IPS-NIHi7 (cell line): ENCODE results near the gene INPP5B.
"Not testable (repeated sequence)": the region's sequence is repeated elsewhere in the genome, so short reads cannot be mapped to it uniquely, and the experiment has no call there.

ENCODE experiments used
- DNase-seq: peaks from one replicate; pipeline ENCODE4 v3.0.0; 2012; ENCODE audit warnings: mixed read lengths; ENCODE audit errors: extremely low spot score

Gene INPP5B

GRCh38 chr1:37946703-37947360, at the start of gene INPP5B:
INPP5B (minus strand) TSS chr1:37947053; CDS start chr1:37946308, 745 bp downstream.
- peak; percentile 97 for DNase-seq

- peak; percentile 66 for DNase-seq
Observed at GRCh38 chr1:37995751-37996345, 49.0 kb upstream of the INPP5B start.

- DNase-seq: no peak
Observed at GRCh38 chr1:37994886-37995566, 48.2 kb upstream of the INPP5B start.

- peak; percentile 43 for DNase-seq
Observed at GRCh38 chr1:37989361-37989930, 42.6 kb upstream of the INPP5B start.

- DNase-seq: no peak
Observed at GRCh38 chr1:37987679-37988078, 40.8 kb upstream of the INPP5B start.

GRCh38 chr1:37983546-37983945, 36.7 kb upstream of the INPP5B start:
- DNase-seq: no peak

GRCh38 chr1:37978541-37978940, 31.7 kb upstream of the INPP5B start:
- no peak for DNase-seq

- DNase-seq: peak; percentile 64
Observed at GRCh38 chr1:37975083-37975482, 28.2 kb upstream of the INPP5B start.

GRCh38 chr1:37974567-37974966, 27.7 kb upstream of the INPP5B start:
- DNase-seq: no peak

GRCh38 chr1:37973684-37974083, 26.8 kb upstream of the INPP5B start:
- DNase-seq: not testable (repeated sequence)

GRCh38 chr1:37965301-37965700, 18.4 kb upstream of the INPP5B start:
- DNase-seq: no peak

- DNase-seq: not testable (repeated sequence)
Observed at GRCh38 chr1:37964106-37964505, 17.3 kb upstream of the INPP5B start.

GRCh38 chr1:37958690-37959089, 11.8 kb upstream of the INPP5B start:
- no peak for DNase-seq

- DNase-seq: no peak
Observed at GRCh38 chr1:37955685-37956084, 8.8 kb upstream of the INPP5B start.

- no peak for DNase-seq
Observed at GRCh38 chr1:37954316-37954971, 7.6 kb upstream of the INPP5B start.

GRCh38 chr1:37952738-37953137, 5.9 kb upstream of the INPP5B start:
- no peak for DNase-seq

- DNase-seq: no peak
Observed at GRCh38 chr1:37951783-37952624, 5.2 kb upstream of the INPP5B start.

GRCh38 chr1:37951041-37951782, 4.4 kb upstream of the INPP5B start:
- no peak for DNase-seq

GRCh38 chr1:37949524-37950152, 2.8 kb upstream of the INPP5B start:
- DNase-seq: no peak

GRCh38 chr1:37948841-37949240, 2.0 kb upstream of the INPP5B start:
- DNase-seq: no peak
